Measurements from ENCODE around the gene TAF4. TPM values are rescaled to one million over a fixed set of nuclear protein-coding genes. Genes with fewer than 3 reads are reported as not detected.
A peak's percentile ranks its signal among the peaks of the same experiment; 100 is the strongest.
"Not testable (repeated sequence)": the region's sequence is repeated elsewhere in the genome, so short reads cannot be mapped to it uniquely, and the experiment has no call there.

Gene TAF4
- total and polyA plus RNA-seq, 3 experiments from 2014 or later = 1.4 to 21.0 (median 20.5) TPM

DNA sequence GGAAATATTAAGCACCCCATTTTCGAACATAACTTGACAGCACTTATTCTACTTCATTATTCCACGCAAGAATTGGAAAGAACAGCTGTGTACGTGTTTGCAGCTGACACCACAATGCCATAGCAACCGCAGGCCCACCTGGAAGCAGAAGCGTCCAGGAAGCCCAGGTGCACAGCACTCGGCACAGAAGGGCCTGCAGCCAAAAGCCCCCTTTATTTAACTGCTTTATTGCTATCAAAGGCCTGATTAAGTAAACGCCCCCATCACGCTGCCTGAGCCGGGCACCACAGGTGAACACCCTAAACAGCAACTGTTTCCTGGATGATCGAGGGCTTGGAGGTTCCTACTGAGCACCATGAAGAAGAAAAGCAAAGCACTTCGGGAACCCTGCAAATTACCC lies 6.3 kb downstream of the TAF4 start:
- Mint-ChIP-seq H3K27ac (peak overlapping the region in 1 of 8 donors; percentile 48), H3K9me3 (no peaks in the 10 kb centered on the region), H3K4me3 (peak overlapping the region in 1 of 7 donors; percentile 42), H3K27me3 (no peaks in the 10 kb centered on the region), H3K4me1 (peaks cover 57 to 82% (median 58%) of the 10 kb centered on the region in 3 donors), H3K36me3 (peaks cover 0 to 23% (median 0%) of the 10 kb centered on the region in 3 donors)
- H3K4me3 ChIP-seq (ENCODE audit: low read length) = no peak overlapping the region
- H3K27ac ChIP-seq (ENCODE audit: low read depth, low read length) = no peak overlapping the region
- DNase-seq = no peak
- peaks cover 29% of the 10 kb centered on the region for H3K4me1 ChIP-seq (ENCODE audit: insufficient read depth, low read length)
- no peaks in the 10 kb centered on the region for H3K36me3 ChIP-seq (ENCODE audit: insufficient read depth, low read length)
- CTCF ChIA-PET = no interaction called here
- no peaks in the 10 kb centered on the region for H3K9me3 ChIP-seq (ENCODE audit: low read length)
- POLR2A ChIA-PET = no interaction called here
- no peaks in the 10 kb centered on the region for H3K27me3 ChIP-seq (ENCODE audit: insufficient read depth, low read length, poor library complexity, severe bottlenecking)

DNA sequence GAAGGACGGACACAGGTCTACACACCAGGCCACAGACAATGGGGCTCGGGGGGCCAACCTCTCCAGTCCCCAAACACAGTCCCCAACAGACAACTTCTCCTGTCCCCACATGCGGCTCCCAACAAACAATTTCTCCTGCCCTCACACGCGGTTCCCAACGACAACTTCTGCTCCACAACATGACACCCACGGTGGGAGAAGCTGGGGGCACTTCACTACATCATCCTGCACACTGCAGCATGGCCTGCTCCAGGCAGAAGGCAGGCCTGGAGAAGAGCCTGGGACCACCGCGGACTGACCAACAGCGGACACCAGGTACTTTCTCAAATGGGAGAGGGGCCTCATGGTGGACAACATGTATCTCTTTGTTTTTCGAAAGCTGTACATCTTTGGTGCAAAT lies 6.7 kb downstream of the TAF4 start:
- peaks cover 26% of the 10 kb centered on the region for H3K4me1 ChIP-seq (ENCODE audit: insufficient read depth, low read length)
- H3K27ac ChIP-seq (ENCODE audit: low read depth, low read length) = no peak overlapping the region
- H3K4me3 ChIP-seq (ENCODE audit: low read length) = no peak overlapping the region
- peak overlapping the region in 1 of 7 donors; percentile 42 for H3K4me3 Mint-ChIP-seq
- no peak overlapping the region for H3K27ac Mint-ChIP-seq
- CTCF ChIA-PET = no interaction called here
- no peaks in the 10 kb centered on the region for H3K27me3 Mint-ChIP-seq
- POLR2A ChIA-PET = no interaction called here
- peaks cover 58 to 83% (median 60%) of the 10 kb centered on the region in 3 donors for H3K4me1 Mint-ChIP-seq
- peaks cover 0 to 25% (median 0%) of the 10 kb centered on the region in 3 donors for H3K36me3 Mint-ChIP-seq
- H3K36me3 ChIP-seq (ENCODE audit: insufficient read depth, low read length) = no peaks in the 10 kb centered on the region
- no peaks in the 10 kb centered on the region for H3K27me3 ChIP-seq (ENCODE audit: insufficient read depth, low read length, poor library complexity, severe bottlenecking)
- H3K9me3 Mint-ChIP-seq = no peaks in the 10 kb centered on the region
- DNase-seq = no peak
- H3K9me3 ChIP-seq (ENCODE audit: low read length) = no peaks in the 10 kb centered on the region

DNA sequence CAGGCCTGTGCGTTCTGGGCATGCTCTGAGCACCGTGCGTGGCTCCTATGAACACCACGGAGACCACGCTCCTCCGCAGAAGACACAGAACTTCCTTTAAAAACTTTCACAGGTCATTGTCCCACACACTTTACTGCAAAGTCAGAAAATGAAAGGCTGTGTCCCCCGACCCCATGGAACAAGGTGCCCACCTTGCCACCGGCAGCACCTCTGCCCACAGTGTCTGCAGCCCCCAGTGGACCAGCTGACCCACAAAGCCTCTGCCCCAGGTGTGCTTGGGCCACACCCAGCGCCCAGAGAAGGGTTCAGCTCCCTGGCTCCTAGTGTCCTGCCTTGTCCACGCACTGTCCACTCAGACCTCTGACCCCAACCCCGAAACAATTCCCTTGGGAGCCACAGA lies 8.7 kb downstream of the TAF4 start:
- H3K27ac ChIP-seq (ENCODE audit: low read depth, low read length) = no peak overlapping the region
- ChIA-PET CTCF (no interaction called here), POLR2A (no interaction called here)
- Mint-ChIP-seq H3K27me3 (no peaks in the 10 kb centered on the region), H3K9me3 (no peaks in the 10 kb centered on the region), H3K27ac (peak overlapping the region in 2 of 8 donors; percentile 51 to 61), H3K36me3 (peaks cover 0 to 16% (median 0%) of the 10 kb centered on the region in 3 donors), H3K4me3 (no peak overlapping the region), H3K4me1 (peaks cover 44 to 81% (median 60%) of the 10 kb centered on the region in 3 donors)
- no peak for DNase-seq
- H3K9me3 ChIP-seq (ENCODE audit: low read length) = no peaks in the 10 kb centered on the region
- no peaks in the 10 kb centered on the region for H3K36me3 ChIP-seq (ENCODE audit: insufficient read depth, low read length)
- H3K4me3 ChIP-seq (ENCODE audit: low read length) = no peak overlapping the region
- peaks cover 6% of the 10 kb centered on the region for H3K4me1 ChIP-seq (ENCODE audit: insufficient read depth, low read length)
- no peaks in the 10 kb centered on the region for H3K27me3 ChIP-seq (ENCODE audit: insufficient read depth, low read length, poor library complexity, severe bottlenecking)

DNA sequence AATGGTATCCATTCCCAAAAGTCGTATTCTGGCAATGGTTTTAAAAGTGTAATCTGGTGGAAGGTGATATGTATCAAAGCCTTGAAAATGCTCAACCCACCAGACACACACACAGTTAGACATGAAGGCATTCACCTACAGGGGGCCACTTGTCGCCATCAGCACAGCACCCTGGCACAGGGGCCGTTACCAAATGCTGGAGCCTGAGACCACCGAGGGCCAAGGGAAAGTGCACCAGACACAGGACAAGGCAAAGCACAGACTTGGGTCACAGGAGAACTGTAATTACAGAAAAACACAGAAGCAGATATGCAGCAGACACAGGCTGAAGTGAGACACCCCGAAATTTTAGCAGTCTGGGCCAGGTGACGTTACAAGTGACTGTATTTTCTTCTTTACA lies 9.3 kb downstream of the TAF4 start:
- Mint-ChIP-seq H3K4me3 (no peak overlapping the region), H3K36me3 (peaks cover 0 to 14% (median 0%) of the 10 kb centered on the region in 3 donors), H3K9me3 (no peaks in the 10 kb centered on the region), H3K4me1 (peaks cover 41 to 81% (median 54%) of the 10 kb centered on the region in 3 donors), H3K27me3 (no peaks in the 10 kb centered on the region), H3K27ac (peak overlapping the region in 2 of 8 donors; percentile 5)
- Histone ChIP-seq H3K27ac (ENCODE audit: low read depth, low read length) (no peak overlapping the region), H3K4me3 (ENCODE audit: low read length) (no peak overlapping the region), H3K27me3 (ENCODE audit: insufficient read depth, low read length, poor library complexity, severe bottlenecking) (no peaks in the 10 kb centered on the region), H3K9me3 (ENCODE audit: low read length) (no peaks in the 10 kb centered on the region), H3K4me1 (ENCODE audit: insufficient read depth, low read length) (peaks cover 4% of the 10 kb centered on the region), H3K36me3 (ENCODE audit: insufficient read depth, low read length) (no peaks in the 10 kb centered on the region)
- POLR2A ChIA-PET = no interaction called here
- CTCF ChIA-PET = no interaction called here
- DNase-seq = no peak

DNA sequence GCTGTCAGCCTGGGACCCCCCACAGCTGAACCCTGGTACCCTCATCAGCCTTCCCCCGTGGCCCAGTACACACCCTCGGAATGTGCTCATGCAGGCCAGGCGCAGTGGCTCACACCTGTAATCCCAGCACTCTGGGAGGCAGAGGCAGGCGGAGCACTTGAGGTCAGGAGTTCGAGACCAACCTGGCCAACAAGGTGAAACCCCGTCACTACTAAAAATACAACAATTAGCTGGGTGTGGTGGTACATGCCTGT lies 9.9 kb downstream of the TAF4 start:
- POLR2A ChIA-PET; H3K4me1 ChIP-seq (ENCODE audit: insufficient read depth, low read length); CTCF ChIA-PET: not testable (repeated sequence)

DNA sequence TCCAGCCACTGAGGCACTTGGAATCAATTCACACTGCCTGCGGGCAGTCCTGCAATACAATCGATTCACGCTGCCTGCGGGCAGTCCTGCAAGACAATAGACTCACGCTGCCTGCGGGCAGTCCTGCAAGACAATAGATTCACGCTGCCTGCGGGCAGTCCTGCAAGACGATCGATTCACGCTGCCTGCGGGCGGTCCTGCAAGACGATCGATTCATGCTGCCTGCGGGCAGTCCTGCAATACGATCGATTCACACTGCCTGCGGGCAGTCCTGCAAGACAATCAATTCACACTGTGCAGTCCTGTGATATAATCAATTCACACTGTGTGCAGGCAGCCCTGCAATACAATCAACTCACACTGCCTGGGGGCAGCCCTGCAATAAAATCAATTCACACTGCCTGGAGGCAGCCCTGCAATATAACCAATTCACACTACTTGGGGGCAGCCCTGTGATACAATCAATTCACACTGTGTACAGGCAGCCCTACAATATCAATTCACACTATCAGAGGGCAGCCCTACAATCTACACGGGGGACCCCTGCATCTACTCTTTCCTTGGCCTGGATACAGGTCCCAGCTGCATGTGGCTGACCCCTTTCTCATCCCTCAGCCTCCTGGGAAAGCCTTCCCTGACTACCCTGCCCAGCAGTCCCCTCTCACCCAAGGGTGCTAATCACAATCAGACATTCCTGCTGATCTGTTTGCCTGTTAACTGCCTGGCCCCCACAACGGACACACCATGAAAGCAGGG lies 10.4 kb downstream of the TAF4 start:
- Mint-ChIP-seq H3K4me3 (no peak overlapping the region), H3K27me3 (no peaks in the 10 kb centered on the region), H3K36me3 (peaks cover 0 to 14% (median 0%) of the 10 kb centered on the region in 3 donors), H3K27ac (no peak overlapping the region), H3K9me3 (no peaks in the 10 kb centered on the region), H3K4me1 (peaks cover 39 to 80% (median 49%) of the 10 kb centered on the region in 3 donors)
- POLR2A ChIA-PET = no interaction called here
- no peak for DNase-seq
- CTCF ChIA-PET = no interaction called here
- Histone ChIP-seq H3K4me1 (ENCODE audit: insufficient read depth, low read length) (peaks cover 4% of the 10 kb centered on the region), H3K27me3 (ENCODE audit: insufficient read depth, low read length, poor library complexity, severe bottlenecking) (no peaks in the 10 kb centered on the region), H3K9me3 (ENCODE audit: low read length) (no peaks in the 10 kb centered on the region), H3K27ac (ENCODE audit: low read depth, low read length) (no peak overlapping the region), H3K4me3 (ENCODE audit: low read length) (no peak overlapping the region), H3K36me3 (ENCODE audit: insufficient read depth, low read length) (no peaks in the 10 kb centered on the region)

More for the DNA sequence above, 9.9 kb downstream of the TAF4 start:
- not testable (repeated sequence) for H3K4me3 Mint-ChIP-seq; H3K27ac ChIP-seq (ENCODE audit: low read depth, low read length); H3K9me3 ChIP-seq (ENCODE audit: low read length); DNase-seq; H3K27me3 ChIP-seq (ENCODE audit: insufficient read depth, low read length, poor library complexity, severe bottlenecking); H3K27me3 Mint-ChIP-seq; H3K4me3 ChIP-seq (ENCODE audit: low read length); H3K27ac Mint-ChIP-seq; H3K9me3 Mint-ChIP-seq; H3K36me3 ChIP-seq (ENCODE audit: insufficient read depth, low read length)
- H3K4me1 Mint-ChIP-seq = peaks cover 38 to 80% (median 49%) of the 10 kb centered on the region in 3 donors
- H3K36me3 Mint-ChIP-seq = peaks cover 0 to 14% (median 0%) of the 10 kb centered on the region in 3 donors

DNA sequence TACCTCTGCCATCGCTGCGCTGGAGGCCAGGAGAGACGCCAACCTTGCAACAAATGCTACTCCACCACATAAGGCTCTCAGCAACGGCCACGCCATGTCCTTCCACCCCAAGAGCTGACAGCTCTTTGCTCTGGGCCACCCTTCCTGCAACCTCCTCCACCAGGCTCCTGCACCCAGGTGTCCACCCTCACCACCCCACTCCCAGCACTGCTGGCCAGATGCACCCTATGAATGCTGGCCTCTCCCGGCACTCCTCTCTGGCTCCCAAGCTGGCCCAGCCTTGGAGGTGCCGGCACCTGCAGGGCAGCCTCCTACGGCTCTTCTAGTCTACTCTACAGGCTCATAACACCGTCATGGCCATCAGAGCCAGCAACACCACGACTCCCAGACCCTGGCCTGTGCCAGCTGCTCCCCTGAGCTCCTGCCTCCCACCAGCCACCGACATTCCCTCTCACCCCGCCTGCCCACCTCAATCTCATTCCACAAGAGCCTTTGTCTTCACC lies 11.2 kb downstream of the TAF4 start:
- no peaks in the 10 kb centered on the region for H3K27me3 ChIP-seq (ENCODE audit: insufficient read depth, low read length, poor library complexity, severe bottlenecking)
- Mint-ChIP-seq H3K27ac (peak overlapping the region in 1 of 8 donors; percentile 78), H3K4me1 (peaks cover 37 to 80% (median 46%) of the 10 kb centered on the region in 3 donors), H3K36me3 (peaks cover 0 to 14% (median 0%) of the 10 kb centered on the region in 3 donors), H3K27me3 (no peaks in the 10 kb centered on the region), H3K4me3 (peak overlapping the region in 1 of 7 donors; percentile 68), H3K9me3 (no peaks in the 10 kb centered on the region)
- H3K36me3 ChIP-seq (ENCODE audit: insufficient read depth, low read length) = no peaks in the 10 kb centered on the region
- no peak overlapping the region for H3K4me3 ChIP-seq (ENCODE audit: low read length)
- ChIA-PET CTCF (no interaction called here), POLR2A (no interaction called here)
- H3K27ac ChIP-seq (ENCODE audit: low read depth, low read length) = no peak overlapping the region
- DNase-seq = no peak
- peaks cover 4% of the 10 kb centered on the region for H3K4me1 ChIP-seq (ENCODE audit: insufficient read depth, low read length)
- H3K9me3 ChIP-seq (ENCODE audit: low read length) = no peaks in the 10 kb centered on the region

DNA sequence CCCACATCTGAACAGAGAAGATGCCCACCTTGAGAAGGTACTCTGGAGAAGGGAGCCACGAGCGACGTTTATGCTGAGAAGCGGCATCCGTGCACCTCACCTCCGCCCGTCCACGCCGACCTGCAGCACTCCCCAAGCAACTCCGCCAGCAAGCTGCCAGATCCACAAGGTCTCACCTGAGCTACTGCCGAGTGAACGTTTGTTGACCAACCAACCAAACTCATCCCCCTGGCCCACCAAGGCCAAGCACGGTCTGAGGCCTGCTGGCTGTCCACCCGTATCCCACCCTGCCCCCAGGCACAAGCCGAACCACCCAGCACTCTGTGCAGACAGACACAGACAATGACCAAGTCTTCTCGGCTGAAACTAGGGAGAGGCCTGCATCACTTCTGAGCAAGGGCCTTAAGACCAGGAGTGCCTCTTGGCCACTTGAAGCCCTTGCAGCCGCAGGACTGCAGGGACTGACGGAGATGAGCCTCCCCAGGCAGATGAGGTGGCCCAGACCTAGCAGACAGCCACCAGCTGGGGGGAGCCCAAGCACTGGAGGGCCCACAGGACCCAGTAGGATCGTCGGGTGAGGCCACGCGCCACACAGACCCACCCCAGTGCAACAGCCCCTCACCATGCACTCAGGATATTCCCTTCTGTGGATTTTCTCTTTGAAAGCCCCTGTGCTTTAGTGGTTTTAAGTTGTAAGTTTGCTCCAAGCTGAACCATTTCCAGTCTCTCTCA lies 12.1 kb downstream of the TAF4 start:
- Histone ChIP-seq H3K9me3 (ENCODE audit: low read length) (no peaks in the 10 kb centered on the region), H3K4me1 (ENCODE audit: insufficient read depth, low read length) (peaks cover 4% of the 10 kb centered on the region), H3K4me3 (ENCODE audit: low read length) (no peak overlapping the region), H3K27me3 (ENCODE audit: insufficient read depth, low read length, poor library complexity, severe bottlenecking) (no peaks in the 10 kb centered on the region), H3K36me3 (ENCODE audit: insufficient read depth, low read length) (no peaks in the 10 kb centered on the region), H3K27ac (ENCODE audit: low read depth, low read length) (no peak overlapping the region)
- Mint-ChIP-seq H3K27me3 (no peaks in the 10 kb centered on the region), H3K4me3 (peak overlapping the region in 1 of 7 donors; percentile 15), H3K9me3 (no peaks in the 10 kb centered on the region), H3K27ac (peak overlapping the region in 1 of 8 donors; percentile 85), H3K36me3 (peaks cover 0 to 14% (median 0%) of the 10 kb centered on the region in 3 donors), H3K4me1 (peaks cover 36 to 79% (median 45%) of the 10 kb centered on the region in 3 donors)
- CTCF ChIA-PET = interaction anchor here (1.7 kb wide), 1 partner anchor 42 kb away, joined by 5 read pairs; no protein-coding TSS in a partner anchor
- POLR2A ChIA-PET = no interaction called here
- DNase-seq = no peak

Measured in CD8-positive, alpha-beta memory T cell (primary cell).